ENCODE results near the gene ILDR2.

DNA sequence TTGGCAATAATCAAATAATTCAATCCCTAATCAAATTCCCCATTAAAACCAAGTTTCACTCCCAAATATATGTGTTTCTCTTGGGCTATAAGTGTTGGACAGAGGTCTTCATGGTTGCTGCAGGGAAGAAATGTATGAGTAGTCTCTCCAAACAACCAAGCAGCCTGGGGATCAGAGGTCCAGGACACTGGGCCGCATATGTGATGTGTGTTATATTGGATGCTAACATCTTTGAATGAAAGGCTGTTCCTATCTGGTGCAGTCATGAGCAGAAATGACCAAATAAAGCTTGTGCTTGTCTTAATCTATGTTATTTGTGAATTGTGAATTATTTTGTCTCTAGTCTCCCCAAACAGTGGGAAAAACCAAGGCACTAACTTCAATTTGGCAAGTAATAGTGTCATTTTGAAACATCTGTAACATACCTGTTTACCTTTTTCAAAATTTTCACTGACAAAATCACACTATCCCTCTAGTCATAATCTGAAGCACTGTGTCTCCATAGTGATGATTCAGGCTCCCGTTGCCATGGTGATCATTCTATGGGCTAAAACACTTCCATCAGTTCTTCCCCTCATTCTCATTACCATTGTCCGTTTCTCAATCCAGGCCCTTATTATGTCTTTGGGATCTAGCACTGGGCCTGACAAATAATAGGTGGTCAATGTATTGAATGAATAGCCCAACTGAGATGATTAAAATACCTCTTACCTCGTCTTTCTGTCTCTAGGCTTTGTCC lies 86.8 kb downstream of the ILDR2 start:
- TF ChIP-seq CTCF (IDR thresholded peaks at IDR 0.05 in 8 of 11, conservative IDR thresholded peaks at IDR 0.05 in 3 of 11) (no peak), POLR2A (IDR thresholded peaks at IDR 0.05) (no peak)
